GM12878 (cell line): ENCODE measurements around the gene UBXN10. TPM values are rescaled to one million over a fixed set of nuclear protein-coding genes. Genes with fewer than 3 reads are reported as not detected.

Source experiments
- ATAC-seq: fragments of 200-7000 bp; cut with Tn5 transposase; 3 replicates; pipeline ENCODE4 v1.9.1; 2020; ENCODE audit warnings: mild to moderate bottlenecking, moderate library complexity
- BruUV-seq: library from RNA; stranded (reverse); fragments of 400-500 nt; replicated peaks from 2 replicates; lab custom pipeline; 2021; lab: Mats Ljungman, UMichigan
- CTCF ChIA-PET: fragments of 300-600 bp; sonication (Branson Sonifier 250); formaldehyde crosslinking; extraction: SDS; loops from one replicate; lab custom pipeline; 2021; ENCODE audit warnings: inconsistent platforms; lab: Yijun Ruan, JAX
- POLR2A ChIA-PET: fragments of 350-600 bp; formaldehyde crosslinking; extraction: SDS; loops from one replicate; lab custom pipeline; 2021; ENCODE audit warnings: inconsistent platforms; lab: Charles Lee
- RAD21 ChIA-PET: fragments of 300-600 bp; sonication (Branson Sonifier 250); formaldehyde crosslinking; loops from one replicate; lab custom pipeline; 2023; ENCODE audit warnings: antibody characterized with exemption; ENCODE audit not compliant: unreplicated experiment; lab: Charles Lee
- SMC1A ChIA-PET: fragments of 300-600 bp; sonication (Branson Sonifier 250); formaldehyde crosslinking; loops from one replicate; lab custom pipeline; 2023; ENCODE audit not compliant: unreplicated experiment, uncharacterized antibody; lab: Charles Lee
- DNase-seq: peaks from one replicate; pipeline ENCODE4 v3.0.0-alpha.2; 2011; ENCODE audit warnings: low read depth, low spot score
- FAIRE-seq: peaks from 3 replicates; lab custom pipeline; 2011; peaks lifted over from hg19 to GRCh38; lab: Jason Lieb, UNC
- H2AFZ ChIP-seq: 2 replicates; pipeline ENCODE4 v1.6.0; 2011; ENCODE audit warnings: low read depth, low read length, control low read depth; ENCODE audit not compliant: control insufficient read depth
- H3K27ac ChIP-seq: 2 replicates; pipeline ENCODE4 v1.5.1; 2011; ENCODE audit warnings: control low read depth; ENCODE audit not compliant: control insufficient read depth, insufficient read depth
- H3K27me3 ChIP-seq, 2 experiments: replicated peaks in 1 of 2; 2 replicates each; pipeline versions ENCODE4 v1.6.0 to v1.6.1; 2011; ENCODE audit warnings: low read length in 1 of 2; ENCODE audit not compliant: control insufficient read depth in 2 of 2, insufficient read depth in 2 of 2
- H3K36me3 ChIP-seq, 2 experiments: 2 replicates each; pipeline ENCODE4 v1.5.1; 2011; ENCODE audit warnings: low read length in 1 of 2; ENCODE audit not compliant: control insufficient read depth in 2 of 2, insufficient read depth in 2 of 2
- H3K4me1 ChIP-seq: 2 replicates; pipeline ENCODE4 v1.6.1; 2011; ENCODE audit warnings: mild to moderate bottlenecking, low read length, moderate library complexity, mixed read lengths; ENCODE audit not compliant: control insufficient read depth, insufficient read depth
- H3K4me2 ChIP-seq: 2 replicates; pipeline ENCODE4 v1.6.0; 2011; ENCODE audit warnings: control low read depth; ENCODE audit not compliant: control insufficient read depth, insufficient read depth
- H3K4me3 ChIP-seq: fragments of 200-600 bp; sonication (generic); 2 replicates; pipeline ENCODE4 v1.5.1; 2016
- H3K79me2 ChIP-seq: 2 replicates; pipeline ENCODE4 v1.6.0; 2011; ENCODE audit warnings: low read length; ENCODE audit not compliant: control insufficient read depth, insufficient read depth
- H3K9ac ChIP-seq: 2 replicates; pipeline ENCODE4 v1.8.0; 2011; ENCODE audit warnings: low read length, control low read depth, mixed read lengths; ENCODE audit not compliant: control insufficient read depth, insufficient read depth
- H3K9me3 ChIP-seq: replicated peaks from 3 replicates; pipeline ENCODE4 v1.5.1; 2011; ENCODE audit warnings: mild to moderate bottlenecking, low read length; ENCODE audit not compliant: control insufficient read depth, insufficient read depth
- H4K20me1 ChIP-seq: 2 replicates; pipeline ENCODE4 v1.6.0; 2011; ENCODE audit not compliant: control insufficient read depth, insufficient read depth
- BCL11A ChIP-seq: IDR thresholded peaks from 2 replicates; pipeline ENCODE4 v1.6.1; 2011; ENCODE audit warnings: low read depth, low read length
- EGR1 ChIP-seq, 2 experiments: IDR thresholded peaks; 1 replicate in 1 of 2; 2 replicates in 1 of 2; pipeline ENCODE4 v1.6.1; 2011 to 2012; ENCODE audit warnings: low read depth in 2 of 2, low read length in 2 of 2, borderline replicate concordance in 1 of 2, mild to moderate bottlenecking in 1 of 2, moderate library complexity in 1 of 2
- FOS ChIP-seq: IDR thresholded peaks from 3 replicates; pipeline ENCODE4 v1.6.1; 2011; ENCODE audit warnings: borderline replicate concordance; ENCODE audit not compliant: insufficient read length; ENCODE audit errors: extremely low read depth
- FOXM1 ChIP-seq: IDR thresholded peaks from 2 replicates; pipeline ENCODE4 v1.6.1; 2012; ENCODE audit warnings: low read depth, mild to moderate bottlenecking, inconsistent platforms, low read length, moderate library complexity
- HDAC6 ChIP-seq: fragments of 200-600 bp; sonication (generic); IDR thresholded peaks from one replicate; pipeline ENCODE4 v1.8.0; 2017; ENCODE audit warnings: antibody characterized with exemption; ENCODE audit not compliant: unreplicated experiment
- NRF1 ChIP-seq: conservative IDR thresholded peaks from 2 replicates; pipeline ENCODE4 v1.6.1; 2011; ENCODE audit warnings: mild to moderate bottlenecking, low read depth, low read length, improper control_type of control experiment
- RB1 ChIP-seq: fragments of 450-650 bp; formaldehyde crosslinking; IDR thresholded peaks from 2 replicates; pipeline ENCODE4 v1.6.1; 2017; ENCODE audit warnings: mild to moderate bottlenecking, borderline replicate concordance
- RCOR1 ChIP-seq: conservative IDR thresholded peaks from 2 replicates; pipeline ENCODE4 v1.6.1; 2012; ENCODE audit warnings: low read depth, low read length, improper control_type of control experiment
- RELA ChIP-seq: fragments of 450-650 bp; IDR thresholded peaks from 2 replicates; pipeline ENCODE4 v1.8.0; 2014; ENCODE audit warnings: borderline replicate concordance; ENCODE audit not compliant: partially characterized antibody
- RFX5 ChIP-seq: IDR thresholded peaks from 2 replicates; pipeline ENCODE4 v1.6.1; 2011; ENCODE audit warnings: low read depth, low read length, improper control_type of control experiment
- RUNX3 ChIP-seq: IDR thresholded peaks from 2 replicates; pipeline ENCODE4 v1.6.1; 2012; ENCODE audit warnings: low read length, inconsistent platforms
- SMAD1 ChIP-seq: fragments of 450-650 bp; IDR thresholded peaks from 2 replicates; pipeline ENCODE4 v1.6.1; 2018; ENCODE audit warnings: mild to moderate bottlenecking, low read depth; ENCODE audit not compliant: partially characterized antibody
- SMAD5 ChIP-seq: IDR thresholded peaks from 2 replicates; pipeline ENCODE4 v1.6.1; 2016; ENCODE audit warnings: antibody characterized with exemption, low read depth
- YBX1 ChIP-seq: fragments of 450-650 bp; IDR thresholded peaks from 2 replicates; pipeline ENCODE4 v1.6.1; 2016; ENCODE audit warnings: antibody characterized with exemption
- YY1 ChIP-seq: IDR thresholded peaks from 2 replicates; pipeline ENCODE4 v1.6.1; 2011; ENCODE audit warnings: low read depth, mild to moderate bottlenecking, low read length
- ZNF274 ChIP-seq: IDR thresholded peaks from one replicate; pipeline ENCODE4 v1.8.0; 2011; ENCODE audit not compliant: insufficient read length, insufficient read depth
- ZSCAN29 ChIP-seq: fragments of 450-650 bp; IDR thresholded peaks from 2 replicates; pipeline ENCODE4 v1.6.1; 2017; ENCODE audit warnings: mild to moderate bottlenecking, moderate library complexity
- WGBS: methylation state at CpG from one replicate; pipeline ENCODE4 v1.1.6; 2016; ENCODE audit warnings: low lambda C conversion rate; ENCODE audit not compliant: insufficient replicate concordance, insufficient coverage; ENCODE audit errors: missing lambda C conversion rate; 5-methylcytosine and 5-hydroxymethylcytosine counted together
- in situ Hi-C: fragments of 300-500 bp; cut with MboI; formaldehyde crosslinking; loops from 9 replicates; pipeline ENCODE4 v1.14.3; 2018; ENCODE audit warnings: mixed read lengths
- intact Hi-C: fragments of 100-400 bp; cut with micrococcal nuclease; formaldehyde crosslinking; loops from one replicate; pipeline ENCODE4 v1.14.2; 2022; ENCODE audit not compliant: unreplicated experiment
- polyA plus RNA-seq, 11 experiments: library from polyadenylated mRNA; depleted of rRNA in 4 of 11; unstranded in 6 of 11; stranded (reverse) in 5 of 11; fragments of >200 nt; fragmentation: Nextera tagmentation in 4 of 11; fragmentation: Illumina TruSeq in 1 of 11; extraction: Ambion mirVana in 4 of 11; extraction: Trizol in 1 of 11; gene quantifications; 1 replicate in 1 of 11; 2 replicates in 10 of 11; pipeline versions ENCODE4 v1.2.1 to v1.2.3, GENCODE V29; 2011 to 2016; ENCODE audit warnings: inconsistent platforms in 2 of 11, missing spikeins in 2 of 11, low read depth in 1 of 11
- total RNA-seq, 4 experiments: library from RNA; depleted of rRNA in 3 of 4; stranded (reverse); fragments of >200 nt in 3 of 4; fragmentation: Illumina TruSeq in 1 of 4; extraction: Trizol in 1 of 4; gene quantifications; 2 replicates each; pipeline versions ENCODE4 v1.2.1 to v1.2.3, GENCODE V29; 2013 to 2021
- TF ChIP-seq, protein P1 (sequence below): fragments of 450-650 bp; IDR thresholded peaks from 2 replicates; pipeline ENCODE4 v1.6.1; 2016; ENCODE audit warnings: mild to moderate bottlenecking
- TF ChIP-seq, protein P2 (sequence below): IDR thresholded peaks from 2 replicates; pipeline ENCODE4 v1.6.1; 2011; ENCODE audit warnings: low read depth, low read length, improper control_type of control experiment, borderline replicate concordance

Gene UBXN10
- total and polyA plus RNA-seq, 10 of the 15 experiments (the other 5 are each of a cell fraction or from before 2014, with no cell fraction given): 0.03 to 0.15 (median 0.06) TPM; not detected in 7

DNA sequence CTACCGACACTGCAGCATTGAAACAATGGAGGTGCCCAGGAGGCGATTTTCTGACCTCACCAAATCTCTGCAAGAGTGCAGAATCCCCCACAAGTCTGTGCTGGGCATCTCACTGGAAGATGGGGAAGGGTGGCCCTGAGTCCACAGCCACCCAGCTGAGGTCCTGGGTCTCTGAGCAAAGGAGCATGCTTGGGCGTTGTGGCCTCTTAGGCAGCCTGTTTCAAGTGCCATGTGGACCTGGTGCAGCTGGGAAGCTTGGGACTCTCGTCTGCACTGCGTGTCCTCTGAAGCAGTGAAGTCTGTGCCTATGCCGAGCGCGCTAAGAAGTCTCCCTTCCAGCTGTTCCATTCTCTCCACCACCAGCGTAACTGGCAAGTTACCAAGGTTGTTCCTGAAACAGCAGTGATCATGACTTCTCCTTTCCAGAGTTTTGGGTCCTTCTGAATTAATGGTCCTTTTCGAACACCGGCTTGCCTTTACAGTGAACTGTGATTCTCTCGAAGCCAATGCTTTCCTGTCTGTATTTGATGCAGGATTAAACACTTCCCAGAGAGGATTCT lies 5.5 kb downstream of the UBXN10 start:
- SMC1A ChIA-PET: interaction anchor here (2.3 kb wide), 1 partner anchor 12 kb away, joined by 6 read pairs; no protein-coding TSS in a partner anchor
- no peak for ATAC-seq
- no peak overlapping the region for H2AFZ ChIP-seq

More for the DNA sequence above, 5.5 kb downstream of the UBXN10 start:
- in situ Hi-C loops: loop anchor here (5.0 kb wide), 1 partner anchor 274 kb away; no protein-coding TSS in a partner anchor
- no peak for FAIRE-seq
- DNase-seq: no peak
- Histone ChIP-seq H3K36me3 (no peaks in the 10 kb centered on the region), H3K4me3 (no peak overlapping the region), H3K79me2 (no peaks in the 10 kb centered on the region), H3K4me1 (peaks cover 2% of the 10 kb centered on the region), H3K4me2 (no peak overlapping the region), H3K27me3 (peaks cover 5 to 11% of the 10 kb centered on the region in 2 experiments), H3K9ac (no peak overlapping the region), H3K9me3 (no peaks in the 10 kb centered on the region), H3K27ac (no peak overlapping the region), H4K20me1 (no peaks in the 10 kb centered on the region)
- TF ChIP-seq HDAC6: no peak
- TF ChIP-seq RB1: no peak
- TF ChIP-seq YBX1: no peak
- TF ChIP-seq NRF1: no peak
- no peak for TF ChIP-seq FOXM1
- no peak for TF ChIP-seq RFX5
- no peak for TF ChIP-seq EGR1 (IDR thresholded peaks at IDR 0.05; ENCODE audit: borderline replicate concordance in 1 of 2, low read depth in 2 of 2, low read length in 2 of 2)
- no peak for TF ChIP-seq RCOR1
- no peak for TF ChIP-seq RUNX3
- TF ChIP-seq RELA: no peak
- TF ChIP-seq, protein P1, sequence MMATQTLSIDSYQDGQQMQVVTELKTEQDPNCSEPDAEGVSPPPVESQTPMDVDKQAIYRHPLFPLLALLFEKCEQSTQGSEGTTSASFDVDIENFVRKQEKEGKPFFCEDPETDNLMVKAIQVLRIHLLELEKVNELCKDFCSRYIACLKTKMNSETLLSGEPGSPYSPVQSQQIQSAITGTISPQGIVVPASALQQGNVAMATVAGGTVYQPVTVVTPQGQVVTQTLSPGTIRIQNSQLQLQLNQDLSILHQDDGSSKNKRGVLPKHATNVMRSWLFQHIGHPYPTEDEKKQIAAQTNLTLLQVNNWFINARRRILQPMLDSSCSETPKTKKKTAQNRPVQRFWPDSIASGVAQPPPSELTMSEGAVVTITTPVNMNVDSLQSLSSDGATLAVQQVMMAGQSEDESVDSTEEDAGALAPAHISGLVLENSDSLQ: no peak
- TF ChIP-seq ZNF274: no peak
- no peak for TF ChIP-seq FOS
- no peak for TF ChIP-seq BCL11A
- TF ChIP-seq ZSCAN29: no peak
- TF ChIP-seq, protein P2, sequence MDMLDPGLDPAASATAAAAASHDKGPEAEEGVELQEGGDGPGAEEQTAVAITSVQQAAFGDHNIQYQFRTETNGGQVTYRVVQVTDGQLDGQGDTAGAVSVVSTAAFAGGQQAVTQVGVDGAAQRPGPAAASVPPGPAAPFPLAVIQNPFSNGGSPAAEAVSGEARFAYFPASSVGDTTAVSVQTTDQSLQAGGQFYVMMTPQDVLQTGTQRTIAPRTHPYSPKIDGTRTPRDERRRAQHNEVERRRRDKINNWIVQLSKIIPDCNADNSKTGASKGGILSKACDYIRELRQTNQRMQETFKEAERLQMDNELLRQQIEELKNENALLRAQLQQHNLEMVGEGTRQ: no peak
- TF ChIP-seq SMAD1: no peak
- no peak for TF ChIP-seq SMAD5
- no peak for TF ChIP-seq YY1
- RAD21 ChIA-PET: interaction anchor here (0.6 kb wide), 1 partner anchor 41 kb away, joined by 5 read pairs; no protein-coding TSS in a partner anchor
- POLR2A ChIA-PET: no interaction called here
- no TSS peak for BruUV-seq
- 47% methylated on average over 12 of the region's 12 CpGs for WGBS
- intact Hi-C loops: loop anchor here (10.0 kb wide), 1 partner anchor 217 kb away; the partner anchor contains the start of gene PLA2G2A
- CTCF ChIA-PET: interaction anchor here (1.4 to 5.3 kb wide), 3 partner anchors 9 to 89 kb away, joined by 3 to 32 read pairs (median 4); no protein-coding TSS in a partner anchor
